Uterus (tissue), 4 donors: ENCODE data around the gene PSMD8. TPM values are rescaled to one million over a fixed set of nuclear protein-coding genes. Genes with fewer than 3 reads are reported as not detected.

Experiments used
- DNase-seq, 2 donors: peaks; one replicate each; pipeline ENCODE4 v3.0.0-alpha.2; 2019 to 2020
- H3K27ac ChIP-seq, 2 donors: fragments of 200-600 bp; sonication (generic); 1 replicate in 1 of 2; 2 replicates in 1 of 2; pipeline ENCODE4 v1.5.1; 2016 to 2018
- H3K27me3 ChIP-seq, 2 donors: fragments of 200-600 bp; sonication (generic); one replicate each; pipeline ENCODE4 v1.5.1; 2018 to 2019; ENCODE audit warnings: control low read depth in 1 of 2
- H3K36me3 ChIP-seq, 2 donors: fragments of 200-600 bp; sonication (generic); one replicate each; pipeline ENCODE4 v1.5.1; 2019; ENCODE audit warnings: control low read depth in 1 of 2
- H3K4me1 ChIP-seq, 2 donors: fragments of 200-600 bp; sonication (generic); one replicate each; pipeline ENCODE4 v1.5.1; 2018 to 2019; ENCODE audit warnings: control low read depth in 1 of 2
- H3K4me3 ChIP-seq, 2 donors: fragments of 200-600 bp; sonication (generic); 1 replicate in 1 of 2; 2 replicates in 1 of 2; pipeline ENCODE4 v1.5.1; 2018 to 2019; ENCODE audit warnings: mild to moderate bottlenecking in 1 of 2
- H3K9me3 ChIP-seq, 2 donors: fragments of 200-600 bp; sonication (generic); one replicate each; pipeline ENCODE4 v1.5.1; 2019; ENCODE audit warnings: control low read depth in 1 of 2
- POLR2A ChIP-seq, 2 donors: fragments of 450-650 bp; IDR thresholded peaks; one replicate each; pipeline ENCODE4 v1.6.1; 2016; ENCODE audit warnings: antibody characterized with exemption in 2 of 2, mild to moderate bottlenecking in 1 of 2, moderate library complexity in 1 of 2
- intact Hi-C: fragments of 100-400 bp; cut with DNase I; formaldehyde crosslinking; loops from one replicate; pipeline ENCODE4 v1.15.1; 2023; ENCODE audit warnings: low total_unique reads
- total RNA-seq, 4 donors: library from RNA; depleted of rRNA in 3 of 4; stranded (reverse); fragments of >200 nt in 3 of 4; gene quantifications; one replicate each; pipeline versions ENCODE4 v1.1.0 to v1.2.4, GENCODE V29; 2014 to 2023
- TF ChIP-seq, protein P1 (sequence below), 4 experiments: fragments of 200-600 bp in 2 of 4; fragments of 450-650 bp in 2 of 4; sonication (generic) in 2 of 4; IDR thresholded peaks; one replicate each; pipeline ENCODE4 v1.5.1; 2016 to 2019; ENCODE audit warnings: antibody characterized with exemption in 4 of 4, mild to moderate bottlenecking in 2 of 4, moderate library complexity in 1 of 4
- donor health status: DM: yes; HTN: yes; CAD: no.

Gene PSMD8
- total RNA-seq, 4 donors from 2014 or later = 67.4 to 156 (median 128) TPM

DNA sequence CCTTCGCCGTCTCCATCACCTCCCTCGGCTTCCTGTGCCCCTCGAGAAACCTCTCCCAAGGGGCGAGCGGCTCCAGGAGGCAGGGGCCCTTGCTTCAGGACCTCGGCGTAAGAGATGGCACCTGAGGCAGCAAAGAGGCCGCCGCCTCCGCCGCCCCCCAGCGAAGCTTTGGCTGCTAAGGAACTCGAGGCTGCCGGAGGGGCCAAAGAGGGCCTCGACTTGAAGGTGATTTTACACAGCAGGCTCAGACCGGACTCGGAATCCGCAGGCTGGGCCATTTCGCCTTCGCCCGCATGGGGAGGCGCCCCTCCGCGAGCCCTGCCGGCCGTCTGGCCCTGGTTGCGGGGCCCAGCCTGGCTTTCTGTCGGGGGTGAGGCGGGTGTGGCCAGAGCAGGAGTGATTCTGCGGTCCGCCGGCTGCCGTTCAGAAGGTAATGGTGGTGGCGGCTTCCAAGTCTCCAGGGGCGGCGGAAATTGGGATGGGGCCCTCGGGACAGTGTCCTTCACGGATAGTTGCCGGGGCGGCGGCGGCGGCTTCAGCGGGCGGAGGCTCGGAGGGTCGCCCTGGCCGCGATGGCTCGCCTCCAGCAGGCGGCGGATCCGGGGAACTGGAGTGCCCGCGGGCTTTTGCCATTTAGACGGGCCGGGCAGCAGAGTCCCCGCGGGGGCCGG, 12.1 kb downstream of the PSMD8 start:
- intact Hi-C loops = no loop called here
- no peak overlapping the region for H3K27ac ChIP-seq
- DNase-seq = no peak
- TF ChIP-seq, protein P1, sequence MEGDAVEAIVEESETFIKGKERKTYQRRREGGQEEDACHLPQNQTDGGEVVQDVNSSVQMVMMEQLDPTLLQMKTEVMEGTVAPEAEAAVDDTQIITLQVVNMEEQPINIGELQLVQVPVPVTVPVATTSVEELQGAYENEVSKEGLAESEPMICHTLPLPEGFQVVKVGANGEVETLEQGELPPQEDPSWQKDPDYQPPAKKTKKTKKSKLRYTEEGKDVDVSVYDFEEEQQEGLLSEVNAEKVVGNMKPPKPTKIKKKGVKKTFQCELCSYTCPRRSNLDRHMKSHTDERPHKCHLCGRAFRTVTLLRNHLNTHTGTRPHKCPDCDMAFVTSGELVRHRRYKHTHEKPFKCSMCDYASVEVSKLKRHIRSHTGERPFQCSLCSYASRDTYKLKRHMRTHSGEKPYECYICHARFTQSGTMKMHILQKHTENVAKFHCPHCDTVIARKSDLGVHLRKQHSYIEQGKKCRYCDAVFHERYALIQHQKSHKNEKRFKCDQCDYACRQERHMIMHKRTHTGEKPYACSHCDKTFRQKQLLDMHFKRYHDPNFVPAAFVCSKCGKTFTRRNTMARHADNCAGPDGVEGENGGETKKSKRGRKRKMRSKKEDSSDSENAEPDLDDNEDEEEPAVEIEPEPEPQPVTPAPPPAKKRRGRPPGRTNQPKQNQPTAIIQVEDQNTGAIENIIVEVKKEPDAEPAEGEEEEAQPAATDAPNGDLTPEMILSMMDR (IDR thresholded peaks at IDR 0.05) = no peak
- H3K4me1 ChIP-seq = peaks cover 0 to 19% of the 10 kb centered on the region in 2 donors
- no peaks in the 10 kb centered on the region for H3K27me3 ChIP-seq
- H3K9me3 ChIP-seq = no peaks in the 10 kb centered on the region
- H3K4me3 ChIP-seq = no peak overlapping the region
- H3K36me3 ChIP-seq = no peaks in the 10 kb centered on the region

DNA sequence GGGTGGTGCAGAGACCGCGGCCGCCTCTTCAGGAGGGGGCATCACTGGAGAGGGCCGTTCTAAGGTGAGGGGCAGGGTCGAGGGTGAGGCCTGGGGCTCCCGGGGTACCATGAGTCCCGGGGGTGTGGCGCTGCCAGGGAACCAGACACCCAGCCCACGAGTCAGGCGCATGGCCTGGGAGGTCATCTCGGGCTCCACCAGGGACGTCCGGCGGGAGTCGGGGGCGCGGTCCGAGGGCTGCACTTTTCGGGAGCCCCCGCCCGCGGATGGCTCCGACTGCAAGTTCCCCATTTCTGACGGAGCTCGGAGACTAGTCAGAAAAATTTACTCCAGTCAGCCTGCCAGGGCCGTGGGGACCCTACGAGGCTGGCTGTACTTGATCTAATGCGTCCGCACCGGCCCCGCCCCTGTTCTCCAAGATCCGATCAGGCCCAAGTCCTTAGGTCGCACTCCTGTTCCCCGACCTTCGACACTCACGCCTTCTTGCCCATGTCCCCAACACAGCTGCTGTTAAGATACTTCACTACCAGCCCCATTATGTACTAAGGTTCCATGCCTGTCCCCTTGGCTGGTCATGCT, 12.7 kb downstream of the PSMD8 start:
- intact Hi-C loops = no loop called here
- Histone ChIP-seq H3K27ac (peak overlapping the region in 1 of 2 donors; percentile 42), H3K9me3 (no peaks in the 10 kb centered on the region), H3K27me3 (no peaks in the 10 kb centered on the region), H3K4me3 (peak overlapping the region; percentile 39 to 46), H3K4me1 (peaks cover 0 to 19% of the 10 kb centered on the region in 2 donors), H3K36me3 (no peaks in the 10 kb centered on the region)
- no peak for DNase-seq
- TF ChIP-seq, protein P1 (IDR thresholded peaks at IDR 0.05) = no peak
- no peak for TF ChIP-seq POLR2A (IDR thresholded peaks at IDR 0.05)

DNA sequence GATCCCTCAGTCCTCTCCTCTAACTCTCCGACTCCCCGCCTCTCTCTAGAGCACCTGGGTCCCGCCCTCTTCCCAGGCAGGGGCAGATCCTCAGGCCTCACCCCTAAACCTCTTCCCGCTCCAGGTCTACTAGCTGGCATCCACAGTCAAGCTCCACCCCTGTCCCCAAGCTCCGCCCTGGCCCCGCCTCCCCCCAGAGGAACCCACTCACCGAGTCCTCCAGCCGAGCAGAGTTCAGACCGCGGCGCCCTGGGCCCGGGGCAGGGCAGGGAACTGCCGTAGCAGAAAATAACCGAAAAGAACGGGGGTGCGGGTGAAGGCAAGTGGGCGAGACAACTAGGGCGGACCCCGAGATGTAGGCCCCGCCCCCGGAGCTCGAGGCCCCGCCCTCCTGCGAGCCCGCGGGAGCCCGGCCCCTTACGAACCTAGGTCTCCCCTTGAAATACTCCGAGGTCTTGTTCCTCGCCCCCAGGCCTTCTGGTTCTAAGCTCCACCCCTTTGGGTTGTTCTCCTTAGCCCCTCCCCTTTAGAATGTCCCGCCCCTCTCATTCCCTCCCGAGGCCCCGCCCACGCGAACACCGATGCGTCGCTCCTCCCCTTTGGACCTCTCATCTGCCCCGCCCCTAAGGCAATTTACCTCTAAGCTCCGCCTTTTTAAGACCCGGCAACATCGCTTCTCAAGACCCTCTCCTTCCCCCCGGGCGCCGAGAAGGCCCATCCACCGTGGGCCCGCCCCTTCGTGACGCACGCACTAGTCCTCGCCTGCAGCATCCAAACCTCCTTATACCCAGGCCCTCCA, 13.4 kb downstream of the PSMD8 start, which contains the start of gene GGN:
TSS of gene GGN (minus strand) at position 485 of the 799 bp plus-strand sequence. CDS start 773 bp downstream, outside the sequence.
- intact Hi-C loops = no loop called here
- no peaks in the 10 kb centered on the region for H3K9me3 ChIP-seq

DNA sequence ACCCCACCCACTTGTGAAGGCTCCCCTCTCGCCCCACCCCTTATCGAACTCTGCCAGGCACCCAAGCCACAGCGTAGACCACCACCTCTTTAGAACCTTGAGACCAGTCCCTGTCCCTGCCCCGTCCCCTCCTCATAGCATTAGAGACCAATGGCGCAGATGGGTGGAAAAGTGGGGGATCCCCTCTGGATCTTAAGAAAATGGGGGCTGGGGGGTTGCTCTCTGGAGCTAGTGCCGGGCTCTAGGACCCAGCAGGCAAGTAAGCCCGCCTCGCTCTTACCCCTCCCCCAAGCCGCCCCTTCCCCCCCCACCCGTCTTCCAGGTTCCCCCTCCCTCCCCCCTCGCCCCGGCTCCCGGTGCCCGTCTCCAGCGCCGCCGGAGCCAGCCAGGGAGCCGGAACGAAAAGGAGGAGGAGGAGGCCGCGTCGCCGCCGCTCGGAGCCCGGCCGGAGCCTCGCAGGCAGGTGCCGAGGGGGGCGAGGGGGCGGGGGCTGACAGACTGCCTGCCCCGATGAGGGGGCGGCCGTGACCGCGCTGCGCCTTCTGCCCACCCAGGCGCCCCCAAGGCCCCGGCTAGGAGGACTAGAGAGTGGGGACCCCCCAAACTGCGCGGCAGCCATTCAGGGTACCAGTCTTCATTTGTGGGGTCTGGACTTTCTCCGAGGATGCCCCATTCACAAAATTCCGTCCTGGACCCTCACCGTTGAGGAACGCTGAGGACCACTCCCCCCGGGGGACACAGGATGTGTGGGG, 14.2 kb downstream of the PSMD8 start, which contains the start of gene SPRED3:
TSS of gene SPRED3 (plus strand) at position 349 of the 752 bp plus-strand sequence. CDS start 1,606 bp downstream, outside the sequence.
- peak in 1 of 2 donors; percentile 35 for DNase-seq
- H3K4me3 ChIP-seq = peak within 1 kb of the TSS; percentile 39 to 46
- intact Hi-C loops = no loop called here
- no peaks in the 10 kb centered on the region for H3K9me3 ChIP-seq
- no peaks in the 10 kb centered on the region for H3K27me3 ChIP-seq
- H3K27ac ChIP-seq = peak within 1 kb of the TSS; percentile 42 to 51
- peaks cover 0 to 19% of the 10 kb centered on the region in 2 donors for H3K4me1 ChIP-seq
- TF ChIP-seq, protein P1 (IDR thresholded peaks at IDR 0.05) = no peak
- no peak for TF ChIP-seq POLR2A (IDR thresholded peaks at IDR 0.05)
- no peaks in the 10 kb centered on the region for H3K36me3 ChIP-seq

More for the DNA sequence above, 13.4 kb downstream of the PSMD8 start, which contains the start of gene GGN:
- peak within 1 kb of the TSS; percentile 39 to 46 for H3K4me3 ChIP-seq
- peak within 1 kb of the TSS; percentile 42 to 51 for H3K27ac ChIP-seq
- peak; percentile 72 to 84 for DNase-seq
- peaks cover 0 to 19% of the 10 kb centered on the region in 2 donors for H3K4me1 ChIP-seq
- no peaks in the 10 kb centered on the region for H3K36me3 ChIP-seq
- TF ChIP-seq POLR2A (IDR thresholded peaks at IDR 0.05) = no peak
- TF ChIP-seq, protein P1 (IDR thresholded peaks at IDR 0.05) = no peak
- H3K27me3 ChIP-seq = no peaks in the 10 kb centered on the region
